CD14-positive monocyte (primary cell): ENCODE data around the gene BEST4. TPM values are rescaled to one million over a fixed set of nuclear protein-coding genes. Genes with fewer than 3 reads are reported as not detected.
"Not testable (repeated sequence)": the region's sequence is repeated elsewhere in the genome, so short reads cannot be mapped to it uniquely, and the experiment has no call there.

ENCODE experiments used
- DNase-seq, 3 donors: peaks; one replicate each; pipeline ENCODE4 v3.0.0-alpha.2; 2011 to 2022
- H2AFZ ChIP-seq: 2 replicates; pipeline ENCODE4 v1.6.0; 2012; ENCODE audit warnings: mild to moderate bottlenecking, low read depth, low read length, inconsistent platforms; ENCODE audit not compliant: insufficient read depth, poor library complexity, severe bottlenecking
- H3K27ac ChIP-seq, 2 donors: 1 replicate in 1 of 2; 2 replicates in 1 of 2; pipeline ENCODE4 v1.5.1; 2012 to 2013; ENCODE audit warnings: low read length in 2 of 2, control low read depth in 1 of 2, inconsistent platforms in 1 of 2, low read depth in 1 of 2, mild to moderate bottlenecking in 1 of 2
- H3K27me3 ChIP-seq, 2 donors: one replicate each; pipeline versions ENCODE4 v1.6.0 to v1.6.1; 2011 to 2013; ENCODE audit warnings: low read length in 2 of 2; ENCODE audit not compliant: control insufficient read depth in 2 of 2, insufficient read depth in 2 of 2
- H3K36me3 ChIP-seq, 2 donors: replicated peaks in 1 of 2; 1 replicate in 1 of 2; 2 replicates in 1 of 2; pipeline versions ENCODE4 v1.5.1 to v1.6.1; 2012 to 2013; ENCODE audit warnings: low read length in 2 of 2, control low read depth in 1 of 2, inconsistent platforms in 1 of 2, mild to moderate bottlenecking in 1 of 2; ENCODE audit not compliant: insufficient read depth in 2 of 2, control insufficient read depth in 1 of 2
- H3K4me1 ChIP-seq, 2 donors: 1 replicate in 1 of 2; 2 replicates in 1 of 2; pipeline versions ENCODE4 v1.5.1 to v1.6.1; 2012 to 2013; ENCODE audit warnings: low read length in 2 of 2, control low read depth in 1 of 2, inconsistent platforms in 1 of 2, mild to moderate bottlenecking in 1 of 2, moderate library complexity in 1 of 2; ENCODE audit not compliant: insufficient read depth in 2 of 2, control insufficient read depth in 1 of 2
- H3K4me2 ChIP-seq: replicated peaks from 2 replicates; pipeline ENCODE3; 2012; ENCODE audit warnings: low read length, moderate library complexity, mild to moderate bottlenecking; ENCODE audit not compliant: poor library complexity, severe bottlenecking; ENCODE audit errors: extremely low read depth
- H3K4me3 ChIP-seq, 3 experiments: fragments of 200-600 bp in 1 of 3; sonication (generic) in 1 of 3; replicated peaks in 1 of 3; 1 replicate in 2 of 3; 2 replicates in 1 of 3; pipeline ENCODE4 v1.5.1; 2011 to 2013; ENCODE audit warnings: low read length in 3 of 3, mild to moderate bottlenecking in 3 of 3, control low read depth in 2 of 3, low read depth in 2 of 3, inconsistent platforms in 1 of 3, moderate library complexity in 1 of 3
- H3K79me2 ChIP-seq: 2 replicates; pipeline ENCODE4 v1.6.0; 2012; ENCODE audit warnings: mild to moderate bottlenecking, control low read depth, inconsistent platforms, low read length, moderate library complexity; ENCODE audit not compliant: insufficient read depth
- H3K9ac ChIP-seq: 2 replicates; pipeline ENCODE4 v1.6.0; 2017; ENCODE audit warnings: low read length, mild to moderate bottlenecking; ENCODE audit not compliant: insufficient read depth, poor library complexity, severe bottlenecking
- H3K9me3 ChIP-seq, 2 donors: replicated peaks in 1 of 2; 1 replicate in 1 of 2; 2 replicates in 1 of 2; pipeline versions ENCODE4 v1.5.1 to v1.6.1; 2012 to 2013; ENCODE audit warnings: low read length in 2 of 2, control low read depth in 1 of 2; ENCODE audit not compliant: control insufficient read depth in 1 of 2, insufficient read depth in 1 of 2
- H4K20me1 ChIP-seq: 2 replicates; pipeline ENCODE4 v1.6.0; 2012; ENCODE audit warnings: mild to moderate bottlenecking, low read length, control low read depth, moderate library complexity; ENCODE audit not compliant: insufficient read depth
- H3K27ac Mint-ChIP-seq, 7 donors: one replicate each; pipeline ENCODE4 v1.8.0; 2020; ENCODE audit warnings: mild to moderate bottlenecking in 7 of 7, mixed read lengths in 7 of 7, moderate library complexity in 6 of 7, inconsistent platforms in 2 of 7
- H3K27me3 Mint-ChIP-seq, 3 donors: one replicate each; pipeline ENCODE4 v1.8.0; 2021 to 2022; ENCODE audit warnings: low read depth in 3 of 3, mild to moderate bottlenecking in 3 of 3, mixed read lengths in 3 of 3, moderate library complexity in 3 of 3, inconsistent platforms in 1 of 3
- H3K36me3 Mint-ChIP-seq, 2 donors: one replicate each; pipeline ENCODE4 v1.8.0; 2020; ENCODE audit warnings: mixed read lengths in 2 of 2, inconsistent platforms in 1 of 2, mild to moderate bottlenecking in 1 of 2
- H3K4me1 Mint-ChIP-seq: one replicate; pipeline ENCODE4 v1.8.0; 2020; ENCODE audit warnings: mild to moderate bottlenecking, mixed read lengths
- H3K4me3 Mint-ChIP-seq, 2 donors: one replicate each; pipeline ENCODE4 v1.8.0; 2020; ENCODE audit warnings: mild to moderate bottlenecking in 2 of 2, mixed read lengths in 2 of 2, moderate library complexity in 1 of 2
- H3K9me3 Mint-ChIP-seq, 7 donors: one replicate each; pipeline ENCODE4 v1.8.0; 2020 to 2022; ENCODE audit warnings: mixed read lengths in 7 of 7, mild to moderate bottlenecking in 6 of 7, moderate library complexity in 6 of 7, inconsistent platforms in 2 of 7
- CTCF ChIP-seq: fragments of 200-600 bp; IDR thresholded peaks from one replicate; pipeline ENCODE4 v1.8.0; 2022; ENCODE audit warnings: antibody characterized with exemption, mild to moderate bottlenecking
- WGBS: methylation state at CpG from one replicate; pipeline ENCODE4 v1.1.5; 2013; ENCODE audit warnings: missing lambda C conversion rate; ENCODE audit not compliant: insufficient coverage; 5-methylcytosine and 5-hydroxymethylcytosine counted together
- intact Hi-C, 2 donors: fragments of 100-400 bp; cut with micrococcal nuclease; formaldehyde crosslinking; loops; one replicate each; pipeline versions ENCODE4 v1.15.0 to v1.15.1; 2023
- polyA plus RNA-seq, 3 donors: library from polyadenylated mRNA; depleted of rRNA in 1 of 3; unstranded in 2 of 3; stranded (reverse) in 1 of 3; fragments of 300-500 nt in 2 of 3; fragments of >200 nt in 1 of 3; fragmentation: Illumina TruSeq in 2 of 3; gene quantifications; 1 replicate in 2 of 3; 2 replicates in 1 of 3; pipeline ENCODE4 v1.2.3, GENCODE V29; 2012 to 2021

BEST4 gene
- polyA plus RNA-seq, 3 donors: 0.19 TPM; not detected in 2

GRCh38 chr1:44739307-44740178 is 48.4 kb downstream of the BEST4 start, which contains the start of gene KIF2C:
TSS of gene KIF2C (plus strand) at chr1:44739837. CDS start at chr1:44739933, 96 bp downstream.
- Mint-ChIP-seq H3K4me1 (peaks cover 30% of the 10 kb centered on the region), H3K9me3 (peaks cover 0 to 2% (median 0%) of the 10 kb centered on the region in 7 donors), H3K4me3 (peak within 1 kb of the TSS; percentile 95 to 96), H3K36me3 (peaks cover 13 to 29% of the 10 kb centered on the region in 2 donors), H3K27ac (peak within 1 kb of the TSS; percentile 95 to 98 (median 96)), H3K27me3 (peaks cover 0 to 5% (median 0%) of the 10 kb centered on the region in 3 donors)
- no peaks in the 10 kb centered on the region for H3K9me3 ChIP-seq
- DNase-seq: peak; percentile 96 to 98 (median 96)
- H3K79me2 ChIP-seq: peaks cover 44% of the 10 kb centered on the region
- H4K20me1 ChIP-seq: no peaks in the 10 kb centered on the region
- TF ChIP-seq CTCF: no peak
- peak within 1 kb of the TSS; percentile 98 for H3K4me2 ChIP-seq
- H3K9ac ChIP-seq: peak within 1 kb of the TSS; percentile 72
- H3K36me3 ChIP-seq: peaks cover 4 to 23% of the 10 kb centered on the region in 2 donors
- H2AFZ ChIP-seq: peak within 1 kb of the TSS; percentile 90
- intact Hi-C loops: loop anchor here in 1 of 2 donors (5.0 kb wide), 1 partner anchor 38 kb away; the partner anchor contains the start of gene RPS8
- peak within 1 kb of the TSS; percentile 73 to 93 (median 93) for H3K4me3 ChIP-seq
- H3K27ac ChIP-seq: peak within 1 kb of the TSS; percentile 71 to 95
- WGBS: 0% methylated on average over 51 of the region's 57 CpGs
- H3K27me3 ChIP-seq: no peaks in the 10 kb centered on the region
- H3K4me1 ChIP-seq: peaks cover 20 to 25% of the 10 kb centered on the region in 2 donors

- Mint-ChIP-seq H3K36me3 (peaks cover 10 to 23% of the 10 kb centered on the region in 2 donors), H3K4me3 (peak overlapping the region; percentile 95 to 96), H3K4me1 (peaks cover 30% of the 10 kb centered on the region), H3K27ac (peak overlapping the region; percentile 95 to 98 (median 96))
- H2AFZ ChIP-seq: peak overlapping the region; percentile 90
- H4K20me1 ChIP-seq, H3K27me3 ChIP-seq, intact Hi-C loops, H3K9me3 ChIP-seq, DNase-seq, H3K9me3 Mint-ChIP-seq, H3K27me3 Mint-ChIP-seq: not testable (repeated sequence)
- peaks cover 4 to 16% of the 10 kb centered on the region in 2 donors for H3K36me3 ChIP-seq
- peak overlapping the region; percentile 72 for H3K9ac ChIP-seq
- H3K4me2 ChIP-seq: peak overlapping the region; percentile 98
- WGBS: no CpG with 5 or more reads among the region's 1 CpG
- peak overlapping the region; percentile 73 to 93 (median 93) for H3K4me3 ChIP-seq
- peaks cover 38% of the 10 kb centered on the region for H3K79me2 ChIP-seq
- H3K27ac ChIP-seq: peak overlapping the region; percentile 71 to 95
- H3K4me1 ChIP-seq: peaks cover 20 to 26% of the 10 kb centered on the region in 2 donors
Observed at GRCh38 chr1:44738953-44739306, 49.0 kb downstream of the BEST4 start.
